SK-N-SH (cell line): Measurements from ENCODE around the gene MYH10. TPM values are rescaled to one million over a fixed set of nuclear protein-coding genes. Genes with fewer than 3 reads are reported as not detected.

Source experiments
- CTCF ChIA-PET: fragments of 300-600, 350-600 bp; formaldehyde crosslinking; extraction: SDS; loops from one replicate; lab custom pipeline; 2021; lab: Yijun Ruan, JAX
- POLR2A ChIA-PET: fragments of 350-600 bp; sonication (Branson Sonifier 250); formaldehyde crosslinking; extraction: SDS; loops from one replicate; lab custom pipeline; 2020; ENCODE audit warnings: antibody characterized with exemption, inconsistent platforms; lab: Yijun Ruan, JAX
- DNase-seq: peaks from one replicate; pipeline ENCODE4 v3.0.0; 2012
- H2AFZ ChIP-seq: fragments of 200-600 bp; sonication (generic); 2 replicates; pipeline ENCODE4 v1.8.1; 2016; ENCODE audit warnings: antibody characterized with exemption, mild to moderate bottlenecking, low read depth
- H3F3A ChIP-seq: fragments of 200-600 bp; sonication (generic); replicated peaks from 2 replicates; pipeline ENCODE3; 2016; ENCODE audit warnings: antibody characterized with exemption, mild to moderate bottlenecking; ENCODE audit not compliant: insufficient read depth
- H3K27ac ChIP-seq, 2 experiments: fragments of 200-500 bp in 1 of 2; fragments of 200-600 bp in 1 of 2; sonication (Bioruptor generic) in 1 of 2; sonication (generic), shearing (Covaris generic) in 1 of 2; 2 replicates each; pipeline versions ENCODE4 v1.5.1 to v1.6.1; 2014 to 2016; ENCODE audit warnings: low read depth in 2 of 2, inconsistent platforms in 1 of 2, low read length in 1 of 2, mild to moderate bottlenecking in 1 of 2, mixed read lengths in 1 of 2
- H3K27me3 ChIP-seq: fragments of 200-600 bp; sonication (generic), shearing (Covaris generic); 2 replicates; pipeline ENCODE4 v1.6.1; 2016; ENCODE audit warnings: mixed run types; ENCODE audit not compliant: insufficient read depth
- H3K36me3 ChIP-seq, 2 experiments: fragments of 200-500 bp in 1 of 2; fragments of 200-600 bp in 1 of 2; sonication (Bioruptor generic) in 1 of 2; sonication (generic) in 1 of 2; replicated peaks in 1 of 2; 2 replicates each; pipeline versions ENCODE3 to v1.5.1; 2014 to 2016; ENCODE audit warnings: low read length in 1 of 2, mild to moderate bottlenecking in 1 of 2; ENCODE audit not compliant: insufficient read depth in 2 of 2, control insufficient read depth in 1 of 2
- H3K4me1 ChIP-seq, 2 experiments: fragments of 200-500 bp in 1 of 2; fragments of 200-600 bp in 1 of 2; sonication (Bioruptor generic) in 1 of 2; sonication (generic), shearing (Covaris generic) in 1 of 2; 2 replicates each; pipeline versions ENCODE4 v1.5.1 to v1.6.1; 2014 to 2016; ENCODE audit warnings: low read depth in 1 of 2, low read length in 1 of 2, mixed run types in 1 of 2; ENCODE audit not compliant: insufficient read depth in 2 of 2, control insufficient read depth in 1 of 2
- H3K4me2 ChIP-seq: fragments of 200-600 bp; sonication (generic), shearing (Covaris generic); 2 replicates; pipeline ENCODE4 v1.6.1; 2017; ENCODE audit warnings: mixed run types
- H3K4me3 ChIP-seq, 2 experiments: fragments of 200-500 bp in 1 of 2; fragments of 200-600 bp in 1 of 2; sonication (Bioruptor generic) in 1 of 2; sonication (generic), shearing (Covaris generic) in 1 of 2; 2 replicates each; pipeline versions ENCODE4 v1.5.1 to v1.8.1; 2014 to 2016; ENCODE audit warnings: low read depth in 2 of 2, inconsistent platforms in 1 of 2, low read length in 1 of 2, mild to moderate bottlenecking in 1 of 2, mixed read lengths in 1 of 2, moderate library complexity in 1 of 2
- H3K79me2 ChIP-seq: fragments of 200-600 bp; sonication (generic); 2 replicates; pipeline ENCODE4 v1.8.1; 2017; ENCODE audit warnings: mild to moderate bottlenecking; ENCODE audit not compliant: insufficient read depth
- H3K9ac ChIP-seq: fragments of 200-600 bp; sonication (generic); 2 replicates; pipeline ENCODE4 v1.6.1; 2017; ENCODE audit warnings: mixed run types
- H3K9me2 ChIP-seq: fragments of 200-600 bp; sonication (generic); 2 replicates; pipeline ENCODE4 v1.6.1; 2017; ENCODE audit warnings: mixed run types
- H3K9me3 ChIP-seq: fragments of 200-600 bp; sonication (generic); 2 replicates; pipeline ENCODE4 v1.6.1; 2017; ENCODE audit warnings: mixed run types, mild to moderate bottlenecking, moderate library complexity
- H4K20me1 ChIP-seq: fragments of 200-600 bp; sonication (generic); 2 replicates; pipeline ENCODE4 v1.6.1; 2017; ENCODE audit warnings: mild to moderate bottlenecking, mixed run types; ENCODE audit not compliant: insufficient read depth
- CHD2 ChIP-seq: fragments of 150-350 bp; IDR thresholded peaks from 2 replicates; pipeline ENCODE4 v1.6.1; 2018; ENCODE audit warnings: low read length; ENCODE audit not compliant: partially characterized antibody
- ELF1 ChIP-seq: IDR thresholded peaks from 2 replicates; pipeline ENCODE4 v1.4.0; 2012
- EP300 ChIP-seq, 2 experiments: IDR thresholded peaks; 2 replicates each; pipeline versions ENCODE4 v1.4.0 to v1.6.1; 2012; ENCODE audit warnings: borderline replicate concordance in 1 of 2, low read depth in 1 of 2, low read length in 1 of 2
- FOXJ3 ChIP-seq: sonication (generic); formaldehyde crosslinking; IDR thresholded peaks from 2 replicates; pipeline ENCODE4 v1.5.1; 2020; ENCODE audit warnings: mild to moderate bottlenecking, missing genetic modification reagents
- GABPA ChIP-seq: IDR thresholded peaks from 2 replicates; pipeline ENCODE4 v1.4.0; 2012; ENCODE audit warnings: low read depth, mild to moderate bottlenecking
- GATA2 ChIP-seq: sonication (generic); formaldehyde crosslinking; IDR thresholded peaks from 2 replicates; pipeline ENCODE4 v1.5.0; 2020; ENCODE audit warnings: mild to moderate bottlenecking, missing genetic modification reagents
- IRF3 ChIP-seq: fragments of 150-350 bp; IDR thresholded peaks from 2 replicates; pipeline ENCODE4 v1.6.1; 2016; ENCODE audit warnings: mild to moderate bottlenecking, low read depth, low read length
- MAX ChIP-seq: IDR thresholded peaks from 2 replicates; pipeline ENCODE4 v1.4.0; 2012; ENCODE audit warnings: low read depth
- NRF1 ChIP-seq: IDR thresholded peaks from 2 replicates; pipeline ENCODE4 v1.6.1; 2012; ENCODE audit warnings: low read depth, mild to moderate bottlenecking, low read length
- PBX3 ChIP-seq: IDR thresholded peaks from 2 replicates; pipeline ENCODE4; 2012
- POLR2AphosphoS5 ChIP-seq: IDR thresholded peaks from 2 replicates; pipeline ENCODE4 v1.6.1; 2012; ENCODE audit warnings: low read depth, low read length
- RAD21 ChIP-seq: IDR thresholded peaks from 2 replicates; pipeline ENCODE4 v1.6.1; 2012; ENCODE audit warnings: mild to moderate bottlenecking, low read length
- RCOR1 ChIP-seq: fragments of 150-350 bp; IDR thresholded peaks from 2 replicates; pipeline ENCODE4 v1.6.1; 2017; ENCODE audit warnings: antibody characterized with exemption, low read length
- REST ChIP-seq: IDR thresholded peaks from 2 replicates; pipeline ENCODE4 v1.6.1; 2012; ENCODE audit warnings: mild to moderate bottlenecking, low read depth, low read length, moderate library complexity
- RFX5 ChIP-seq: IDR thresholded peaks from 2 replicates; pipeline ENCODE4 v1.6.1; 2012; ENCODE audit warnings: mild to moderate bottlenecking, improper control_type of control experiment, low read length
- TAF1 ChIP-seq: IDR thresholded peaks from 2 replicates; pipeline ENCODE4 v1.6.1; 2012; ENCODE audit warnings: low read depth, mild to moderate bottlenecking, low read length, moderate library complexity, borderline replicate concordance
- TCF12 ChIP-seq: IDR thresholded peaks from 2 replicates; pipeline ENCODE4 v1.4.0; 2012
- USF1 ChIP-seq: IDR thresholded peaks from 2 replicates; pipeline ENCODE4 v1.4.0; 2012; ENCODE audit warnings: low read depth, borderline replicate concordance
- USF2 ChIP-seq: fragments of 150-350 bp; IDR thresholded peaks from 2 replicates; pipeline ENCODE4 v1.6.1; 2017; ENCODE audit warnings: antibody characterized with exemption, low read length, low read depth, borderline replicate concordance
- YY1 ChIP-seq: IDR thresholded peaks from 2 replicates; pipeline ENCODE4 v1.4.0; 2012; ENCODE audit warnings: low read depth, mild to moderate bottlenecking
- ZBTB33 ChIP-seq: IDR thresholded peaks from 2 replicates; pipeline ENCODE4 v1.4.0; 2012; ENCODE audit warnings: low read depth, borderline replicate concordance
- WGBS: methylation state at CpG from one replicate; pipeline ENCODE4 v1.1.6; 2017; ENCODE audit warnings: low lambda C conversion rate; 5-methylcytosine and 5-hydroxymethylcytosine counted together
- polyA plus RNA-seq, 3 experiments: library from polyadenylated mRNA; depleted of rRNA; stranded (reverse); fragments of >200 nt; gene quantifications; 2 replicates each; pipeline ENCODE4 v1.2.3, GENCODE V29; 2012

Gene MYH10
- polyA plus RNA-seq, 1 of the 3 experiments (the other 2 are of a cell fraction) = 64.2 TPM

- WGBS = 62% methylated on average over 5 of the region's 5 CpGs
- ChIA-PET CTCF (interaction anchor here (0.7 to 2.5 kb wide), 5 partner anchors 180 to 203 kb away, joined by 3 to 9 read pairs (median 4); partner anchors contain the start of gene KRABD2), POLR2A (interaction anchor here (0.9 kb wide), 1 partner anchor 68 kb away, joined by 5 read pairs; the partner anchor contains the start of gene MYH10)
- Histone ChIP-seq H3K27me3 (no peaks in the 10 kb centered on the region), H3K27ac (peak overlapping the region; percentile 67 to 86), H3K79me2 (no peaks in the 10 kb centered on the region; the same call in 1 of the 2 replicates), H3K9ac (no peak overlapping the region), H3K4me3 (0 out of 4 replicates have a peak overlapping the region, but pooled peaks of 1 of the 2 experiments have one; percentile 9), H3K4me2 (peak overlapping the region; percentile 42; the same call in 1 of the 2 replicates), H2AFZ (no peak overlapping the region), H3F3A (peaks cover 23% of the 10 kb centered on the region), H3K9me3 (no peaks in the 10 kb centered on the region), H3K36me3 (peaks cover 36% of the 10 kb centered on the region in 2 experiments), H4K20me1 (no peaks in the 10 kb centered on the region), H3K9me2 (no peaks in the 10 kb centered on the region), H3K4me1 (peaks cover 5 to 15% of the 10 kb centered on the region in 2 experiments; a peak in 3 of 4 replicates)
- peak; percentile 54 for DNase-seq
- TF ChIP-seq TAF1 (no peak), ZBTB33 (no peak), YY1 (no peak), CHD2 (peak; percentile 51), IRF3 (no peak), USF1 (no peak), RCOR1 (peak; percentile 66; the same call in 1 of the 2 replicates), GABPA (no peak), REST (no peak), ELF1 (no peak), FOXJ3 (no peak), POLR2AphosphoS5 (no peak), RAD21 (0 out of 2 replicates have a peak, but pooled peaks have one; percentile 2), TCF12 (no peak), RFX5 (no peak), NRF1 (no peak), MAX (no peak), GATA2 (CRISPR knock-in tag) (peak; percentile 65), USF2 (no peak), EP300 (IDR thresholded peaks at IDR 0.05; ENCODE audit: borderline replicate concordance in 1 of 2, low read depth in 1 of 2, low read length in 1 of 2) (peak in 1 of 2 experiments; percentile 79; a peak in 1 of 4 replicates), PBX3 (no peak)
These were observed 67.3 kb downstream of the MYH10 start for GRCh38 chr17:8563024-8563776.
